HG02943 (cell line): Measurements from ENCODE around the gene WDR18.

Source experiments
- ATAC-seq: cut with Tn5 transposase; IDR thresholded peaks from one replicate; pipeline ENCODE4 v1.9.1; 2021; ENCODE audit warnings: mild to moderate bottlenecking, low read depth, moderate library complexity; ENCODE audit not compliant: unreplicated experiment

The WDR18 gene

GRCh38 chr19:1004803-1005664 is 20.9 kb downstream of the WDR18 start:
- no peak for ATAC-seq

DNA sequence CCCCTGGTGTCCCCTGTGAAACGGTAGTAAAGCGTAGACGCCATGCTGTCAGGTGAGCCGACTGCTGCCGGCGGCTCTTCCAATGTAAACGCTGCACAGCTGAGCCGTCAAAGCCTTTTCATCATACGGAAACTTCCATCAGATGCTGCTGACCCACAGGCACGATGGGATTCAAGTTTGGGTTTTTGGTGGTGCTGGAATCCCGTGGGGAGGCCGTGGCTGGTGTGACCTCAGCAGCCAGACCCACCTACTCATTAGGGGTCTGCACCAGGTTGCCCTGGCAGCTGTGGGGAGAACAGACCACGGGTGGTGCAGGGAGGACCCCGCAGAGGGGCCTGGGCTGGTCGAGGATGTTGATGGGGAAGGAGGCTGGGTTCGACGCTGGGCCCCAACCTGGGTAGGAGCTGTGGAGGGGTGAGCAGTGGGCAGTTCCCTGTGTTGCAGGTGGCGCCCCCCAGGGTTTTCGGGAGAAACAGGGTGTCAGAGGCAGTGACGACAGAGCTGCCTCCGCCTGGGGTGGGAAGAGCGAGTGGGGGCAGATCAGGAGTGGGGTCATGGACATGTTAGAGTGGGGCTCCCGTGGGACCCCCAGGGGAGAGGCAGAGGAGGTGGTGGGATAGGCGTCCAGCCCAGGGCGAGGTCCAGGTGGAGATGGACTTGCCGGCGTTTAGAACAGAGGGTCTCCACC is 22.7 kb downstream of the WDR18 start:
- ATAC-seq, result no peak

- ATAC-seq, result no peak
Observed at GRCh38 chr19:1007399-1008251, 23.5 kb downstream of the WDR18 start.

DNA sequence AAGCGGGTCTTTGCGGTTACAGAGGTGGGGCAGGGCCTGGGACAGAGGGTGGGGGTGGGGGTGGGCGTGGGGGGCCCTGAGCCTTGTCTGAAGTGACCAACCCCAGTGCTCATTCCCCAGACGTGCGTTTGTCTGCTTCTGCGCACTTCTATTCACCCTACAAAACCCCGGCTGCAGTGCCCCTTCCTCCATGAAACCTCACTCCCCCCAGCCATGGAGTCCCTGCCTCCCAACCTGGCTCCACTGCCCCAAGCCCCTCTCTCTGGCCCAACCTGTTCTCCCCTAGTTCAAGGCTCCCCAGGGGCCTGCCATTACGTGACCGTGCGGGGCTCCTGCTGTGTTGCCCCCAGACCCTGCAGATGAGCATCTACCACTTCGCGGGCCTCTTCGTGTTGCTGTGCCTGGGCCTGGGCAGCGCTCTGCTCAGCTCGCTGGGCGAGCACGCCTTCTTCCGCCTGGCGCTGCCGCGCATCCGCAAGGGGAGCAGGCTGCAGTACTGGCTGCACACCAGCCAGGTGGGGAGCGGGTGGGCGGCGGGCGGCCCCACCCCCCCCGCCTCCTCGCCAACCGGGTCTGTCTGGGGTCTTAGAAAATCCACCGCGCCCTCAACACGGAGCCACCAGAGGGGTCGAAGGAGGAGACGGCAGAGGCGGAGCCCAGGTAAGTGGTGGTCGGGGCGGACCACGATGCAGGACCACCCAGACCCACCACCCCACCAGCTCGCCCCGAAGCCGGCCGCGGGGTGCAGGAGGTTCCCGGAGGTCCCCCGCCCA is 24.3 kb downstream of the WDR18 start:
- no peak for ATAC-seq

DNA sequence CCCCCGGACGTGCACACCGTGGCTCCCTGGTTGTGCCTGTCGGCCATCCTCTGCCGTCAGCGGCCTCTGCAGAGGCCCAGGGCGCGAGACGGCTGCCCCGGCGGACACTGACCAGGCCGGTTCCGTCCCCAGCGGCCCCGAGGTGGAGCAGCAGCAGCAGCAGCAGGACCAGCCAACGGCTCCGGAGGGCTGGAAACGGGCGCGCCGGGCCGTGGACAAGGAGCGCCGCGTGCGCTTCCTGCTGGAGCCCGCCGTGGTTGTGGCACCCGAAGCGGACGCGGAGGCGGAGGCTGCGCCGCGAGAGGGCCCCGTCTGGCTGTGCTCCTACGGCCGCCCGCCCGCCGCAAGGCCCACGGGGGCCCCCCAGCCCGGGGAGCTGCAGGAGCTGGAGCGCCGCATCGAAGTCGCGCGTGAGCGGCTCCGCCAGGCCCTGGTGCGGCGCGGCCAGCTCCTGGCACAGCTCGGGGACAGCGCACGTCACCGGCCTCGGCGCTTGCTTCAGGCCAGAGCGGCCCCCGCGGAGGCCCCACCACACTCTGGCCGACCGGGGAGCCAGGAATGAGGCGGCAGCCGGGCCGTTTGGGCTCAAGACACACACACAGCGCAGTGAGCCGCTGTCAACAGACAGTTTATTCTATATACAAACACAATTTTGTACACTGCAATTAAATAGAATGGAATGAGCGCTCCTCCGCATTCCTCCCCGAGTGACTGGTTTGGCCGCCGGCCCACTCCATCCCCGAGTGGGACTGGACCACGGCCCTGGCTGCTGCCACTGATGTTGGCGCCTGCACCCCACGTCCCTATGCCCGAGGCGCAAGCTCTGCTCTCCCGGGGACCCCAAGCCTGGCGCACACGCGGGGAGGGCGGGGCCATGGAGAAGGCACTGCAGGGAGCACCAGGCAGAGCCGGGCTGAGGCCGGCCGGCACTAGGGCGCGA is 25.2 kb downstream of the WDR18 start:
- ATAC-seq, result no peak

- ATAC-seq, result no peak
Observed at GRCh38 chr19:1009981-1010538, 25.9 kb downstream of the WDR18 start.

- ATAC-seq, result no peak
Observed at GRCh38 chr19:1010586-1011510, 26.7 kb downstream of the WDR18 start.

GRCh38 chr19:1011831-1012333 is 27.7 kb downstream of the WDR18 start:
- no peak for ATAC-seq

DNA sequence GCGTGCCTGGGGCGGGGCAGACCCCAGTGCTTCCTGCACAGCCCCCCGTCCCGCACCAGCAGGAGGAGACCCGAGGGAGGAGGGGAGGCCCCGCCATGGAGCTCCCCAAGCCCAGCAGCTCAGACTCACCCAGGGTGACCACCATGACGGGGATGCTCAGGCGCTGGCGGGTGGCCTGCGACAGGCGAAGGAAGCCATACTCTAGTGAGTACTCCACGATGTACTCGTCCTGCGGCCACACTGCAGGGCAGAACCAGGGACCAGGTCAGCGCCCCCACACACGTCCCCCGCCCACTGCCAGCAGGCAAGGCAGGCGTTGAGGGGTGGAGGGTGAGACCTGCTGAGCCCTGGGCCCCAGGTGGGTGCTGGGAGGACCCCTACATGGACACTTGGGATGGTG is 28.2 kb downstream of the WDR18 start:
- ATAC-seq, result no peak

DNA sequence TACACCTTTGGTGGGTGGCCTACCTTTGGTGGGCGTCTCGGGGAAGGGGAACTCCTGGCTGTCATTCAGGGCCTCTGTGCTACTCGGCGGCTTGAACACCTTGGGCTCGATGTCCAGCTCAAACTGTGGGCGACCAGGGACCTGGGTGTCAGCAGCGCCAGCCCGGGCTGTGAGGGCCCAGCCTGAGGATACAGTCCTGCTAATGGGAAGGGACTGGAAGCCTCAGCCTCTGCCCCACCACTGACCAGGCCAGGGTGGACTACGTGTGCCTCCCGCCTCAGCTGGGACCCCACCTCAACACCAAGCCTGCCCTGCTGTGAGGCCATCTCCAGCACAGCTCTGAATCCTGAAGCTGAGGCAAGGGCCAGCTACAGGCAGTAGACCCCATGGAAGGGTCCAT is 29.1 kb downstream of the WDR18 start:
- no peak for ATAC-seq

GRCh38 chr19:1014161-1015060 is 30.3 kb downstream of the WDR18 start:
- ATAC-seq, result no peak

DNA sequence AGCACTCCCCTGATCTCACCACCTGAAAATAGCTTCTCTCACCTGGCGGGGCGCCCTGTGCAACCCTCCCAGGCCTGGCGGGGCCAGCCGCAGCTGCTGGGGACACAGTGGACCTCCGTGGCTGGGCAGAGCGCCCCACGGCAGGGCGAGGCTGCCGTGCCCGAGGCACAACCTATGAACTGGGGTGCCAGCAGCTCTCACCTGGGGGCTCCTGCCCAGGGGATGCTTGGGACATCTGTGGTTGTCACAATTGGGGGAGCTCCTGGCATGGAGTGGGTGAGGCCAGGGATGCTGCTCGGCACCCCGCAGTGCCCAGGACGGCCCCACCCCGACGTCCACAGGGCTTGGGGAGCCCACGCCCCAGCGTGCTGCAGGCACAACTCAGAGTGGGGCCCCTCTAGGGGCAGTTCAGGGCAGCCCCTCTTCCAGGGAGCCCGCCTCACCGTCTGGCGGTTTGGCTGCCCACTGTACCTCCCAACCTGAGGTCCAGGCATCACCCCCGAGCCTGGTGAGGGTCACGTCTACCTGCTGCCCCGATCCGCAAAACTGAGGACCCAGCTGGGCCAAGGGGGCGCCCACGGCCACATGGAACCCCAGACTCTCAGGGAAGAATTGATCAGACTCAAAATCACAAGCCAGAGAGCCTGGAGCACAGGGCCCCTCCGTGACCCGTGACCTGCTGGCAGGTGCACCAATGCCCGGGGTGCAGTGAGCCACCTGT is 31.1 kb downstream of the WDR18 start:
- ATAC-seq, result no peak

DNA sequence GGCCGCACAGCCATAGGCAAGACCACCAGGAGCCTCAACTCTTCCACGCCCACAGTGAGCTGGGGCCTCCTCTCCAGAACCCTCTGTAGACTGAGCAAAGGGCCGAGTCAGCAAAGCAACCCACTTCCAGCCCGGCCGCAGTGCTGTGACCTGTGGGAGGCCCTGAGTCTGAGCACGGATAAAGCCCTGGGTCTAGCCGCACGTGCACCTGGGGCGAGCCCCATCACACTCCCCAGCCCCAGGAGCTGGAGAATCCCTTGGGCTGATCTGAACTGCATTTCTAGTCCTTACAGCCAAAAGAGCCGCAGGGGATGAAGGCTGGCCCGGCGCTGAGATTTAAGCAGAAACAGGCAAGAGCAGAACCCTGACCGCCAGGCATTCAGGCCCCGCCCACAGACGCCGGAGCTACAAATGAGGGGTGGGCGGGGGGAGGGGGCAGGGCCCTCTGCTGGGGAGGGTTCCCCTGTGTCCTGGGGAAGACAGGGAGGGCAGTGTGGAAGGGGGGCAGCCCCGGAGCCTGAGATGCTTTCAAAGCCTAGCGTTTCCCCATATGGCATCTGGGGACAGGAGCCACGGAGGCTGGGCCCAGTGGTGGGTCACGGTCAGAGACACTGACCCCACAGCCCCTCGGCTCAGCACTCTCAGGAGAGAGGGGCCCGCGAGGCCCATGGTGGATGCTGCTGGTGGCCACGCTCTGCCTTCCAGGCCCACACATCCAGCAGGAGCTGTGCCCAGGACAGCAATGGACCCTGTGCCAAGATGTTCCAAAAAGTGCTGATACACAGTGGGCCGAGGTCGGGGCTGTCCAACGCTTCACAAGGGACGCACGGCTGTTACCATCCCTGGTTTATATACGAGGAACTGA is 31.9 kb downstream of the WDR18 start:
- no peak for ATAC-seq

GRCh38 chr19:1016647-1017114 is 32.5 kb downstream of the WDR18 start:
- no peak for ATAC-seq
